ENCODE measurements around the gene SCLY. TPM values are rescaled to one million over a fixed set of nuclear protein-coding genes. Genes with fewer than 3 reads are reported as not detected.
A peak's percentile ranks its signal among the peaks of the same experiment; 100 is the strongest.

Gene SCLY
- polyA plus RNA-seq, 1 experiment, result 7.7 TPM

- TF ChIP-seq, protein P1, sequence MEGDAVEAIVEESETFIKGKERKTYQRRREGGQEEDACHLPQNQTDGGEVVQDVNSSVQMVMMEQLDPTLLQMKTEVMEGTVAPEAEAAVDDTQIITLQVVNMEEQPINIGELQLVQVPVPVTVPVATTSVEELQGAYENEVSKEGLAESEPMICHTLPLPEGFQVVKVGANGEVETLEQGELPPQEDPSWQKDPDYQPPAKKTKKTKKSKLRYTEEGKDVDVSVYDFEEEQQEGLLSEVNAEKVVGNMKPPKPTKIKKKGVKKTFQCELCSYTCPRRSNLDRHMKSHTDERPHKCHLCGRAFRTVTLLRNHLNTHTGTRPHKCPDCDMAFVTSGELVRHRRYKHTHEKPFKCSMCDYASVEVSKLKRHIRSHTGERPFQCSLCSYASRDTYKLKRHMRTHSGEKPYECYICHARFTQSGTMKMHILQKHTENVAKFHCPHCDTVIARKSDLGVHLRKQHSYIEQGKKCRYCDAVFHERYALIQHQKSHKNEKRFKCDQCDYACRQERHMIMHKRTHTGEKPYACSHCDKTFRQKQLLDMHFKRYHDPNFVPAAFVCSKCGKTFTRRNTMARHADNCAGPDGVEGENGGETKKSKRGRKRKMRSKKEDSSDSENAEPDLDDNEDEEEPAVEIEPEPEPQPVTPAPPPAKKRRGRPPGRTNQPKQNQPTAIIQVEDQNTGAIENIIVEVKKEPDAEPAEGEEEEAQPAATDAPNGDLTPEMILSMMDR (IDR thresholded peaks at IDR 0.05; ENCODE audit: insufficient read depth, low read depth, low read length), result no peak
Observed at GRCh38 chr2:238069877-238070276, 9.1 kb downstream of the SCLY start.

GRCh38 chr2:238075397-238075796 is 14.6 kb downstream of the SCLY start:
- ChIA-PET CTCF (no interaction called here), POLR2A (no interaction called here)
- peak; percentile 11 for DNase-seq (ENCODE audit: low read depth)

More at GRCh38 chr2:238069877-238070276, 9.1 kb downstream of the SCLY start:
- CTCF ChIA-PET, result no interaction called here
- no peak overlapping the region for H3K4me3 ChIP-seq (ENCODE audit: low read depth, low read length)
- POLR2A ChIA-PET, result no interaction called here
- no peak for DNase-seq (ENCODE audit: low read depth)
- no peaks in the 10 kb centered on the region for H3K27me3 ChIP-seq (ENCODE audit: control insufficient read depth, insufficient read depth, low read length)
- H3K36me3 ChIP-seq (ENCODE audit: control insufficient read depth, insufficient read depth, low read length), result peaks cover 3% of the 10 kb centered on the region; the same call in 1 of the 2 replicates

DNA sequence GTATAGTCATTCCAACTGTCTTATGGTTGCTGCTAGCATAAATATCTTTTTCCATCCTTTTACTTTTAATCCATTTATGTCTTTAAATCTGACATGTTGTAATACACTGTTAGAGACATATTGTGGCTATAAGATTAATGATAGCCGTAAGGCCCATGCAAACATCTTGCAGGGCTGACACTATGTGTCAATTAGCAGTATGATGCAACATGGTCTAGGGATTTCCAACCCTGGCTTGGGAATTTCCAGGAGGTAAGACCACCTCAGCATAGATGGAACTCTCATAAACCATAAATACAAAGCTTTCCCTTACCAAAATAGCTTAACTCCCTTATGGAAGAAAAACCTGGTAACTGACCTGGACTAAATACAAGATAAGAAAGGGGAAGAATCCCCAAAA is 16.5 kb downstream of the SCLY start:
- ChIA-PET CTCF (interaction anchor here (1.0 kb wide), 1 partner anchor 10 kb away, joined by 3 read pairs; no protein-coding TSS in a partner anchor), POLR2A (no interaction called here)
- Histone ChIP-seq H3K4me3 (ENCODE audit: low read depth, low read length) (no peak overlapping the region), H3K27me3 (ENCODE audit: control insufficient read depth, insufficient read depth, low read length) (no peaks in the 10 kb centered on the region), H3K36me3 (ENCODE audit: control insufficient read depth, insufficient read depth, low read length) (peaks cover 2% of the 10 kb centered on the region; the same call in 1 of the 2 replicates)
- no peak for DNase-seq (ENCODE audit: low read depth)
- TF ChIP-seq, protein P1 (IDR thresholded peaks at IDR 0.05; ENCODE audit: insufficient read depth, low read depth, low read length), result no peak

More at GRCh38 chr2:238075397-238075796, 14.6 kb downstream of the SCLY start:
- Histone ChIP-seq H3K27me3 (ENCODE audit: control insufficient read depth, insufficient read depth, low read length) (no peaks in the 10 kb centered on the region), H3K36me3 (ENCODE audit: control insufficient read depth, insufficient read depth, low read length) (no peaks in the 10 kb centered on the region), H3K4me3 (ENCODE audit: low read depth, low read length) (no peak overlapping the region)
- TF ChIP-seq, protein P1 (IDR thresholded peaks at IDR 0.05; ENCODE audit: insufficient read depth, low read depth, low read length), result no peak

DNA sequence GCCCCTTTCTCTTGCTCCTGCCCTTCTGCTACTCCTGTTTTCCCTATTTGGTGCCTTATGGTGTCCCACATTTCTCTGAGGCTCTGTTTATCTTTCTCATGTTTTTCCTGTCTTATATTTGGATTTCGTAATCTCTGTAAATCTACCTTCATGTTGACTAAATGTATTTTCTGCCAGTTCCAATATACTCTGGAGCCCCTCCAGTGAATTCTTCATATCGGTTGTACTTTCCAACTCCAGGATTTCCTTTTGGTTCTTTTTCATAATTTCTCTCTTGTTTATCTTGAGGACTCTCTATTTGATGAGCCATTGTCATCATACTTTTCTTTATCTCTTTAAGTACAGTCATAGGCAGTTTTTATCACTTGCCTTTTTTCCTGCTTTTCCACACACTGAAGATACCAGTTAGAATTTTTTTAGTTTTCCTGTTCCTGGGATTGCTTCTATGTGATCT is 19.1 kb downstream of the SCLY start:
- no peak overlapping the region for H3K4me3 ChIP-seq (ENCODE audit: low read depth, low read length)
- H3K27me3 ChIP-seq (ENCODE audit: control insufficient read depth, insufficient read depth, low read length), result no peaks in the 10 kb centered on the region
- no peak for DNase-seq (ENCODE audit: low read depth)
- ChIA-PET POLR2A (no interaction called here), CTCF (no interaction called here)
- peaks cover 3% of the 10 kb centered on the region for H3K36me3 ChIP-seq (ENCODE audit: control insufficient read depth, insufficient read depth, low read length)
- TF ChIP-seq, protein P1 (IDR thresholded peaks at IDR 0.05; ENCODE audit: insufficient read depth, low read depth, low read length), result no peak

DNA sequence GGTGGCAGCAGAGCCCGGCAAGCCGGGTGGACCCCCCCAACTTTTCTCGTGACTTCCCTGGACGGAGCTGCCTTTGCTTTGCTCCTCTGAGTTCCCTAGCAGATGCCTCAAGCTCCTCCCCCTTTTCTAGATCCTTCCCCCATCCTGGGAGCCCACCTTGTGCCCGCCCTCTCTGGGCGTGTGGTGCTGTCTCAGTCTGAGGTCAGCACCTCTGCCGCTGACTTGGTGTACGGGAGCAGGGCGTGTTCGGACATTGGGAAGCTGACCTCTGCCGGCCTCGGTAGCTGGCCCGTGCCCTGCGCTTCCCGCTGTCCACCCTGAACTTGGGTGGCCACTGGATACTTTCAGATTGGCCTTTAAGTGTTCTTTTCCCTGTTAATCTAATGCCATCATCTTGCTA is 19.7 kb downstream of the SCLY start:
- CTCF ChIA-PET, result no interaction called here
- Histone ChIP-seq H3K36me3 (ENCODE audit: control insufficient read depth, insufficient read depth, low read length) (peaks cover 3% of the 10 kb centered on the region), H3K4me3 (ENCODE audit: low read depth, low read length) (no peak overlapping the region), H3K27me3 (ENCODE audit: control insufficient read depth, insufficient read depth, low read length) (no peaks in the 10 kb centered on the region)
- POLR2A ChIA-PET, result no interaction called here
- DNase-seq (ENCODE audit: low read depth), result no peak
- TF ChIP-seq, protein P1 (IDR thresholded peaks at IDR 0.05; ENCODE audit: insufficient read depth, low read depth, low read length), result no peak
